Mucosa of descending colon (tissue), 3 donors: ENCODE measurements around the gene PPM1D. TPM values are rescaled to one million over a fixed set of nuclear protein-coding genes. Genes with fewer than 3 reads are reported as not detected.
A peak's percentile ranks its signal among the peaks of the same experiment; 100 is the strongest.

Experiments
- ATAC-seq: fragments of 200-7000 bp; cut with Tn5 transposase; one replicate; pipeline ENCODE4 v1.9.1; 2020; ENCODE audit warnings: mild to moderate bottlenecking, moderate library complexity
- DNase-seq, 3 donors: peaks; one replicate each; pipeline ENCODE4 v3.0.0-alpha.2; 2020
- H3K36me3 ChIP-seq: fragments of 200-600 bp; one replicate; pipeline ENCODE4 v1.8.0; 2021; ENCODE audit warnings: low read depth, mild to moderate bottlenecking
- H3K4me1 ChIP-seq: fragments of 200-600 bp; one replicate; pipeline ENCODE4 v1.8.0; 2021; ENCODE audit warnings: low read depth, mild to moderate bottlenecking
- H3K4me3 ChIP-seq: fragments of 200-600 bp; one replicate; pipeline ENCODE4 v1.8.0; 2021; ENCODE audit warnings: mild to moderate bottlenecking
- H3K9me3 ChIP-seq: fragments of 200-600 bp; one replicate; pipeline ENCODE4 v1.8.0; 2021; ENCODE audit warnings: mild to moderate bottlenecking
- CTCF ChIP-seq: fragments of 200-600 bp; IDR thresholded peaks from one replicate; pipeline ENCODE4 v1.8.0; 2022; ENCODE audit warnings: antibody characterized with exemption, mild to moderate bottlenecking
- intact Hi-C, 2 donors: fragments of 100-400 bp; cut with DNase I in 1 of 2; cut with micrococcal nuclease in 1 of 2; formaldehyde crosslinking; loops; one replicate each; pipeline versions ENCODE4 v1.11.0 to v1.11.1; 2022; cut with DNase I, micrococcal nuclease
- total RNA-seq, 3 donors: library from RNA; stranded (reverse); fragmentation: NEBNext Ultra II Directional in 2 of 3; extraction: Animal tissue kit (Norgen Biotek cat#: 25700) in 2 of 3; gene quantifications; one replicate each; pipeline versions ENCODE4 v1.2.1 to v1.2.4, GENCODE V29; 2021 to 2023
- donor health status: DM: no; HTN: no; CAD: no; lungs with moderate emphysema.
- donor health status: DM: no; HTN: no; CAD: no.
- donor health status: DM: no; HTN: yes; CAD: no.

PPM1D gene
- total RNA-seq, 3 donors from 2014 or later: 16.0 to 20.6 (median 16.3) TPM

GRCh38 chr17:60628252-60628889, 28.4 kb downstream of the PPM1D start:
- ATAC-seq (peak; percentile 56), DNase-seq (no peak)
- no peaks in the 10 kb centered on the region for H3K4me1 ChIP-seq
- H3K4me3 ChIP-seq: no peak overlapping the region
- H3K9me3 ChIP-seq: no peaks in the 10 kb centered on the region
- TF ChIP-seq CTCF: no peak
- intact Hi-C loops: no loop called here
- no peaks in the 10 kb centered on the region for H3K36me3 ChIP-seq

DNA sequence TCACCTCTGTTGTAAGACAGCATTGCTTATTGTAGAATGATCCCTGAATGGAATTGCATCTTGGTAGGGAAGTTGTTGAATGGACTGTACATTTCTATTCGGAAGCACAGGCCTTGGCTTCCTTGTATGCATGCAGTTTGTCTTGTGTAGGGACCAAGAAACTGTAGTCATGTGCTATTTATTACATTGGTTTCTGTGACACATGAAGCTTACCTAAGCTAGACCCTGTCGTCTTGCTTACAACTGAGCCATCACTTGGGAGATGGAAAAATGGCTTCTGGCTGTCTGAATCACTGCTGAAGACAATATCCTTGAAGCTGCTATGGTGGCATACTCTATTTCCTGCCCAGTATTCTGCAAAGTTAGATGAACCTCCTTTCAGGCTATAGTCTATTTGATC, 29.1 kb downstream of the PPM1D start:
- Histone ChIP-seq H3K36me3 (no peaks in the 10 kb centered on the region), H3K4me1 (no peaks in the 10 kb centered on the region), H3K9me3 (no peaks in the 10 kb centered on the region), H3K4me3 (no peak overlapping the region)
- no peak for ATAC-seq
- intact Hi-C loops: no loop called here
- no peak for DNase-seq
- no peak for TF ChIP-seq CTCF

DNA sequence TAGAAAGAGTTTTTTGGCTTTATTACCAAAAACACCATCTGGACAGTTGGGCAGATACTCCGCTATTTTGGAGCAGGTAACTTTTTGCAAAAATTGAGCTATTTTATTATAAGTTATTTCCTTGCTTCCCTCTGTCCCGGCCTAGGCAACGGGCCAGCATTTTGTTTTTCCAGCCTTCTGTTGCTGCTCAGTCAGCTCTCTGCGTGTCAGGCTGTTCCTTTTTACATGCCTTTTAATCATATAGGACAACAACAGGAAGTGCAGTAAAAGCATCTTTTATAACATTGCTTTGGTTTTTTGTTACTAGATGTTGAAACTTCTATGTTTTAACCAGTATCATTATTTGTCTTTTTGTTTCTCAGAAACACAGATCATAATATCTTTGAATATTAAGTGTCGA, 30.4 kb downstream of the PPM1D start:
- ATAC-seq: no peak
- intact Hi-C loops: no loop called here
- TF ChIP-seq CTCF: no peak
- Histone ChIP-seq H3K4me1 (no peaks in the 10 kb centered on the region), H3K4me3 (no peak overlapping the region), H3K9me3 (no peaks in the 10 kb centered on the region), H3K36me3 (no peaks in the 10 kb centered on the region)
- no peak for DNase-seq

DNA sequence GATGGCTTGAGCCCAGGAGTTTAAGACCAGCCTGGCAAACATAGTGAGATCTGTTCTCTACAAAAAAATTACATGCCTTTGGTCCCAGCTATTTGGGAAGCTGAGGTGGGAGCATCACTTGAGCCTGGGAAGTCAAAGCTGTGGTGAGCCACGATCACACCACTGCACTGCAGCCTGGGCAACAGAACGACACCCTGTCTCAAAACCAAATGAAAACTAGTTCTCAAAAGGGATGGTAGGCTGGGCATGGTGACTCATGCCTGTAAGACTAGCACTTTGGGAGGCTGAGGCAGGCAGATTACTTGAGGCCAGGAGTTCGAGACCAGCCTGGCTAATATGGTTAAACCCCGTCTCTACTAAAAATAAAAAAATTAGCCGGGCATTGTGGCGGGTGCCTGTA, 31.1 kb downstream of the PPM1D start:
- no peak for DNase-seq
- intact Hi-C loops: no loop called here
- TF ChIP-seq CTCF: no peak
- no peaks in the 10 kb centered on the region for H3K4me1 ChIP-seq
- H3K36me3 ChIP-seq: no peaks in the 10 kb centered on the region
- no peak for ATAC-seq
- H3K4me3 ChIP-seq: no peak overlapping the region
- H3K9me3 ChIP-seq: no peaks in the 10 kb centered on the region

DNA sequence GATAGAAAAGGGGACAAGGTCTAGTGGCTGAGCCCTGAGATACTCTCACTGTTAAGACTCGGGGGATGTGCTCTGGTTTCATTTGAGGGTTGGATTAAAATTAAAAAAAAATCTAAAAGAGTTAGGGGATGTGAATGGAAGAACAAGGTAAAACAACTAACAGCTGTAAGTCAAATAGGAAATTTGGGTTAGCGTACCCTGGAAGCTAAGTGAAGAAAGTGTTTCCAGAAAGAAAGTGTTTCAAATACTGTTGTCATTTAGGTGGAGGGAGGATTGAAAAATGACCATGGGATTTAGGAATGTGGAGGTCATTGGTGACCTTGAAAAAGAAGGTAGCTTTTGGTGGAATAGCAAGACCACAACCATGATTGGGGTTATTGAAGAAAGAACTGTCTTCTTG, 37.7 kb downstream of the PPM1D start:
- no peaks in the 10 kb centered on the region for H3K4me1 ChIP-seq
- H3K4me3 ChIP-seq: no peak overlapping the region
- no peak for ATAC-seq
- no peaks in the 10 kb centered on the region for H3K36me3 ChIP-seq
- H3K9me3 ChIP-seq: no peaks in the 10 kb centered on the region
- DNase-seq: no peak
- intact Hi-C loops: no loop called here
- no peak for TF ChIP-seq CTCF

- ATAC-seq (no peak), DNase-seq (no peak)
- intact Hi-C loops: no loop called here
- H3K4me1 ChIP-seq: no peaks in the 10 kb centered on the region
- H3K4me3 ChIP-seq: no peak overlapping the region
- no peak for TF ChIP-seq CTCF
- H3K9me3 ChIP-seq: no peaks in the 10 kb centered on the region
- H3K36me3 ChIP-seq: no peaks in the 10 kb centered on the region
Observed at GRCh38 chr17:60639019-60639330, 39.0 kb downstream of the PPM1D start.
